RPMI8226 (cell line): ENCODE measurements around the gene OR52E2.
"Not testable (repeated sequence)": the region's sequence is repeated elsewhere in the genome, so short reads cannot be mapped to it uniquely, and the experiment has no call there.

Experiments used
- DNase-seq: peaks from one replicate; pipeline ENCODE4 v3.0.0-alpha.2; 2015

The OR52E2 gene

GRCh38 chr11:5059391-5059790 lies at the start of gene OR52E2:
Gene OR52E2, minus strand, starts transcription at chr11:5059627. Its CDS starts 0 bp downstream, at chr11:5059627.
- no peak for DNase-seq

GRCh38 chr11:5107285-5107684 lies 47.9 kb upstream of the OR52E2 start:
- DNase-seq = no peak

- no peak for DNase-seq
These were observed 43.6 kb upstream of the OR52E2 start for GRCh38 chr11:5103066-5103465.

GRCh38 chr11:5102246-5102645 lies 42.8 kb upstream of the OR52E2 start:
- DNase-seq = no peak

GRCh38 chr11:5096011-5096410 lies 36.6 kb upstream of the OR52E2 start:
- DNase-seq = no peak

GRCh38 chr11:5092821-5093585 lies 33.6 kb upstream of the OR52E2 start:
- no peak for DNase-seq

GRCh38 chr11:5090668-5091067 lies 31.2 kb upstream of the OR52E2 start:
- DNase-seq = no peak

GRCh38 chr11:5088556-5088955 lies 29.1 kb upstream of the OR52E2 start:
- DNase-seq = no peak

- no peak for DNase-seq
These were observed 24.2 kb upstream of the OR52E2 start for GRCh38 chr11:5083602-5084001.

- no peak for DNase-seq
These were observed 22.0 kb upstream of the OR52E2 start for GRCh38 chr11:5081405-5081804.

GRCh38 chr11:5071799-5072198 lies 12.4 kb upstream of the OR52E2 start:
- DNase-seq = no peak

- no peak for DNase-seq
These were observed 9.8 kb upstream of the OR52E2 start, which contains the start of gene OR52E1 for GRCh38 chr11:5069272-5069671. Gene OR52E1, plus strand, starts transcription at chr11:5069572.

GRCh38 chr11:5065027-5065426 lies 5.6 kb upstream of the OR52E2 start:
- DNase-seq = no peak

- not testable (repeated sequence) for DNase-seq
These were observed 748 bp downstream of the OR52E2 start for GRCh38 chr11:5058679-5059078.

- no peak for DNase-seq
These were observed 12.6 kb downstream of the OR52E2 start for GRCh38 chr11:5046754-5047330.

GRCh38 chr11:5046226-5046625 lies 13.2 kb downstream of the OR52E2 start, which contains the start of gene OR52J3:
Gene OR52J3, plus strand, starts transcription at chr11:5046526. Its CDS starts 0 bp downstream, at chr11:5046526.
- no peak for DNase-seq

GRCh38 chr11:5043380-5043779 lies 16.0 kb downstream of the OR52E2 start:
- no peak for DNase-seq

GRCh38 chr11:5042091-5042490 lies 17.3 kb downstream of the OR52E2 start:
- DNase-seq = no peak

GRCh38 chr11:5040876-5041275 lies 18.6 kb downstream of the OR52E2 start:
- no peak for DNase-seq

- DNase-seq = no peak
These were observed 21.1 kb downstream of the OR52E2 start for GRCh38 chr11:5038341-5038740.

- no peak for DNase-seq
These were observed 21.5 kb downstream of the OR52E2 start for GRCh38 chr11:5037926-5038325.

GRCh38 chr11:5036669-5037068 lies 22.8 kb downstream of the OR52E2 start:
- DNase-seq = no peak

- DNase-seq = no peak
These were observed 37.4 kb downstream of the OR52E2 start for GRCh38 chr11:5021996-5022395.

- no peak for DNase-seq
These were observed 46.4 kb downstream of the OR52E2 start for GRCh38 chr11:5013012-5013411.

GRCh38 chr11:5011254-5011653 lies 48.2 kb downstream of the OR52E2 start:
- DNase-seq = no peak
